Suprapubic skin (tissue), 4 donors: ENCODE results near the gene PYM1. TPM values are rescaled to one million over a fixed set of nuclear protein-coding genes. Genes with fewer than 3 reads are reported as not detected.

Source experiments
- DNase-seq, 2 donors: peaks; one replicate each; pipeline ENCODE4 v3.0.0-alpha.2; 2019; ENCODE audit warnings: low spot score in 2 of 2
- H3K27ac ChIP-seq: fragments of 200-600 bp; sonication (generic); one replicate; pipeline ENCODE4 v1.5.1; 2019
- H3K27me3 ChIP-seq: fragments of 200-600 bp; sonication (generic); one replicate; pipeline ENCODE4 v1.5.1; 2019
- H3K36me3 ChIP-seq: fragments of 200-600 bp; sonication (generic); one replicate; pipeline ENCODE4 v1.5.1; 2019
- H3K4me1 ChIP-seq: fragments of 200-600 bp; sonication (generic); one replicate; pipeline ENCODE4 v1.5.1; 2019
- H3K4me3 ChIP-seq: fragments of 200-600 bp; sonication (generic); one replicate; pipeline ENCODE4 v1.5.1; 2019; ENCODE audit warnings: mild to moderate bottlenecking
- H3K9me3 ChIP-seq: fragments of 200-600 bp; sonication (generic); one replicate; pipeline ENCODE4 v1.5.1; 2019
- EP300 ChIP-seq: sonication (generic); formaldehyde crosslinking; IDR thresholded peaks from one replicate; pipeline ENCODE4 v1.6.1; 2017; ENCODE audit warnings: antibody characterized with exemption
- POLR2A ChIP-seq, 2 donors: fragments of 450-650 bp; IDR thresholded peaks; one replicate each; pipeline ENCODE4 v1.6.1; 2017; ENCODE audit warnings: antibody characterized with exemption in 2 of 2, mild to moderate bottlenecking in 2 of 2, moderate library complexity in 2 of 2
- POLR2AphosphoS5 ChIP-seq, 3 donors: sonication (generic); formaldehyde crosslinking; IDR thresholded peaks; one replicate each; pipeline ENCODE4 v1.6.1; 2017; ENCODE audit warnings: antibody characterized with exemption in 3 of 3
- WGBS: methylation state at CpG from one replicate; pipeline ENCODE4 v1.1.5; 2018; 5-methylcytosine and 5-hydroxymethylcytosine counted together
- total RNA-seq, 4 donors: library from RNA; depleted of rRNA; stranded (reverse); fragments of >200 nt; gene quantifications; one replicate each; pipeline ENCODE4 v1.1.0, GENCODE V29; 2016
- TF ChIP-seq, protein P1 (sequence below), 2 donors: fragments of 200-600 bp in 1 of 2; fragments of 450-650 bp in 1 of 2; sonication (generic) in 1 of 2; IDR thresholded peaks; one replicate each; pipeline ENCODE4 v1.5.1; 2016 to 2019; ENCODE audit warnings: antibody characterized with exemption in 2 of 2, mild to moderate bottlenecking in 1 of 2, moderate library complexity in 1 of 2

PYM1 gene
- total RNA-seq, 4 donors from 2014 or later, result 32.0 to 41.8 (median 37.4) TPM

DNA sequence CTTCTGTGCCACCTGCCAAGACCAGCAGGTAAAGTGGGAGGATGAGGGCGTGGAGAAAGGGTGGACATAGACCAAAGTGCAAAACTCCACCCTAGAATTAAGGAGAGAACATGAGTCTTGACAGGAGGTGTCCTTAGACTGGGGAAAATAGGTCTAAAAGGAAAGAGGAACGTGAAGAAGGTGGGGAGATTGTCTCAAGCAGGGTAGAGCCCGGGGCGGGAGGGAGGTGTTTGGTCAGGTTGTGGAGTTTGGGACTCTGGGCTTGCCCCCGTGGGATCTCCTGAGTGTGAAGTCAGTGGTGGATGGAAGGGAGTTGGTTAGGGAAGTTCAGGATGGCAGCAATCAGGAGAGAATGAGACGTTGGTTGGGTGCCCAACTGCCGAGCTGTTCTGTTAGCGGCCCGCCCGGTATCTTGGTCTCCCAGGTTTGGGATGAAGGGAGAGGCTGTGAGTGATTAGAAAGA is 3.7 kb upstream of the PYM1 start:
- no peak for TF ChIP-seq POLR2A (IDR thresholded peaks at IDR 0.05)
- TF ChIP-seq POLR2AphosphoS5 (IDR thresholded peaks at IDR 0.05), result no peak
- TF ChIP-seq, protein P1, sequence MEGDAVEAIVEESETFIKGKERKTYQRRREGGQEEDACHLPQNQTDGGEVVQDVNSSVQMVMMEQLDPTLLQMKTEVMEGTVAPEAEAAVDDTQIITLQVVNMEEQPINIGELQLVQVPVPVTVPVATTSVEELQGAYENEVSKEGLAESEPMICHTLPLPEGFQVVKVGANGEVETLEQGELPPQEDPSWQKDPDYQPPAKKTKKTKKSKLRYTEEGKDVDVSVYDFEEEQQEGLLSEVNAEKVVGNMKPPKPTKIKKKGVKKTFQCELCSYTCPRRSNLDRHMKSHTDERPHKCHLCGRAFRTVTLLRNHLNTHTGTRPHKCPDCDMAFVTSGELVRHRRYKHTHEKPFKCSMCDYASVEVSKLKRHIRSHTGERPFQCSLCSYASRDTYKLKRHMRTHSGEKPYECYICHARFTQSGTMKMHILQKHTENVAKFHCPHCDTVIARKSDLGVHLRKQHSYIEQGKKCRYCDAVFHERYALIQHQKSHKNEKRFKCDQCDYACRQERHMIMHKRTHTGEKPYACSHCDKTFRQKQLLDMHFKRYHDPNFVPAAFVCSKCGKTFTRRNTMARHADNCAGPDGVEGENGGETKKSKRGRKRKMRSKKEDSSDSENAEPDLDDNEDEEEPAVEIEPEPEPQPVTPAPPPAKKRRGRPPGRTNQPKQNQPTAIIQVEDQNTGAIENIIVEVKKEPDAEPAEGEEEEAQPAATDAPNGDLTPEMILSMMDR (IDR thresholded peaks at IDR 0.05), result no peak
- TF ChIP-seq EP300, result no peak
- Histone ChIP-seq H3K4me3 (peak overlapping the region; percentile 67), H3K27ac (peak overlapping the region; percentile 98), H3K27me3 (no peaks in the 10 kb centered on the region), H3K9me3 (no peaks in the 10 kb centered on the region), H3K36me3 (no peaks in the 10 kb centered on the region), H3K4me1 (peaks cover 81% of the 10 kb centered on the region)
- peak in 1 of 2 donors; percentile 68 for DNase-seq
- WGBS, result 3% methylated on average over 10 of the region's 10 CpGs

GRCh38 chr12:55930771-55931316 is 3.1 kb upstream of the PYM1 start, which contains the start of gene DGKA:
DGKA (plus strand) TSS chr12:55931162; CDS start chr12:55936504, 5,342 bp downstream.
- TF ChIP-seq POLR2AphosphoS5 (IDR thresholded peaks at IDR 0.05) (no peak), EP300 (no peak), POLR2A (IDR thresholded peaks at IDR 0.05) (no peak)
- TF ChIP-seq, protein P1 (IDR thresholded peaks at IDR 0.05), result peak; percentile 46 to 54
- no peaks in the 10 kb centered on the region for H3K27me3 ChIP-seq
- 18% methylated on average over 3 of the region's 3 CpGs for WGBS
- H3K36me3 ChIP-seq, result no peaks in the 10 kb centered on the region
- H3K27ac ChIP-seq, result peak within 1 kb of the TSS; percentile 98
- H3K4me3 ChIP-seq, result peak within 1 kb of the TSS; percentile 67
- peaks cover 81% of the 10 kb centered on the region for H3K4me1 ChIP-seq
- DNase-seq, result peak in 1 of 2 donors; percentile 76
- no peaks in the 10 kb centered on the region for H3K9me3 ChIP-seq

DNA sequence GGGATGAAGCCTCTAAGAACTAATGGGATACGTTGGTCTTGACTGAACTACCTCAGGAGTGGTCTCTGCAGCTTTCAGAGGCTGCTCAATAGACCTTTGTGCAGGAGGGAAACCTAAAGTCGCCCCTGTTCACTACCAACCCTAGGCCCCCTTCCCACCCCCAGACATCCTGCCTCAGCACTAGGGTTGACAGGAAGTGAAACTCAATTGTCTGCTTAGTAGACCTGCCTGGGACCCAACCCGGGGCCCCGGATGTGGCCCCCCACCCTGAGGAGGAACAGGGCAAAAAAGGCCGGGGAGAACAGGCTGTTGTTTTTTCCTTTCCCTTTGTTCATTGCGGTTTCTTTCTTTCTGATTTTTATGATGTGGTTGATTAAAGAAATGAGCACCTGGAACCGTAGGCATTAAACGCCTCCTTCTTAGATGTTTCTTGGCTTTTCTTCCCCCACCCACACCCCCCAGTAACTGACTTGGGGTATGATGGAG is 1.7 kb upstream of the PYM1 start:
- H3K27me3 ChIP-seq, result no peaks in the 10 kb centered on the region
- peak overlapping the region; percentile 88 for H3K4me3 ChIP-seq
- TF ChIP-seq, protein P1 (IDR thresholded peaks at IDR 0.05), result no peak
- TF ChIP-seq EP300 (no peak), POLR2A (IDR thresholded peaks at IDR 0.05) (no peak), POLR2AphosphoS5 (IDR thresholded peaks at IDR 0.05) (no peak)
- H3K4me1 ChIP-seq, result peaks cover 75% of the 10 kb centered on the region
- H3K27ac ChIP-seq, result peak overlapping the region; percentile 98
- H3K36me3 ChIP-seq, result no peaks in the 10 kb centered on the region
- 42% methylated on average over 8 of the region's 8 CpGs for WGBS
- DNase-seq, result no peak
- H3K9me3 ChIP-seq, result no peaks in the 10 kb centered on the region

- WGBS, result under 1% methylated on average over 38 of the region's 42 CpGs
- H3K4me1 ChIP-seq, result peaks cover 59% of the 10 kb centered on the region
Measured at GRCh38 chr12:55926738-55927587, 731 bp downstream of the PYM1 start.

More at GRCh38 chr12:55926738-55927587, 731 bp downstream of the PYM1 start:
- TF ChIP-seq POLR2AphosphoS5 (IDR thresholded peaks at IDR 0.05), result peak in 1 of 3 donors; percentile 26
- no peak for TF ChIP-seq EP300
- TF ChIP-seq, protein P1 (IDR thresholded peaks at IDR 0.05), result peak; percentile 46 to 63
- TF ChIP-seq POLR2A (IDR thresholded peaks at IDR 0.05), result peak in 1 of 2 donors; percentile 50
- Histone ChIP-seq H3K36me3 (peaks cover 5% of the 10 kb centered on the region), H3K9me3 (no peaks in the 10 kb centered on the region), H3K27ac (peak overlapping the region; percentile 98), H3K4me3 (peak overlapping the region; percentile 88), H3K27me3 (no peaks in the 10 kb centered on the region)
- peak; percentile 94 to 95 for DNase-seq
